Activated CD8-positive, alpha-beta memory T cell treated with anti-CD3 and anti-CD28 coated beads for 4 hours (primary cell): ENCODE data around the gene ESRRB.

ENCODE experiments used
- DNase-seq, 2 donors: peaks; one replicate each; pipeline ENCODE4 v3.0.0-alpha.2; 2020; ENCODE audit warnings: low read depth in 2 of 2

ESRRB gene

DNA sequence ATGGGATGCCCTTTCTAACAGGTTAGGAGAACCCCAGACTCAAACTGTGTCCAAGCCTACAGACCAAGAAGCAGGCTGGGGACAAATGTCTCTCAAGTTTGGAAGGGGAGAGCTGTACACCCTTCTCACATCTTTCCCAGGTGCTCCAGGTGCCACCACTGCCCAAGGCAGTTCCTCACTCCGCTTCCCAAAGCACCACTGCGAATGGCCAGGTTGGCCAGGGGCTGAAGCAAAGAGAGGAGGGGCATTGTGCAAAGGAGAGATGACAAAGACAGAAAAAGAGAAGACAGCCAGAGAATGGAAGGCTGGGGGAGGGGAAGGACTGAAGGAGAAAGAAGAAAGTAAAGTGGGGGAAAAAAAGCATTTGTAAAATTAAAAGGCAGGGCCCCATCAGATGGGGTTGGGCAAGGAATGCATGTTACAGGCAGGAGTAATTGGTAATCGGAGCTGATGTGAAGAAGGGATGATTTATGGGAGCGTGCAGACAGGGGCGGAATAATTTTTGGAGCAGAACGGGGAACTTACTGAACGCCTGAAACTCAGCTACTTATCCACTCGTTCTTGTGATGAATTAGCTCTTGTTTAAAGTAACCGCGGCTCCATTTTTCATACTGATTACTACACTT, 165.8 kb downstream of the ESRRB start:
- DNase-seq: no peak

DNA sequence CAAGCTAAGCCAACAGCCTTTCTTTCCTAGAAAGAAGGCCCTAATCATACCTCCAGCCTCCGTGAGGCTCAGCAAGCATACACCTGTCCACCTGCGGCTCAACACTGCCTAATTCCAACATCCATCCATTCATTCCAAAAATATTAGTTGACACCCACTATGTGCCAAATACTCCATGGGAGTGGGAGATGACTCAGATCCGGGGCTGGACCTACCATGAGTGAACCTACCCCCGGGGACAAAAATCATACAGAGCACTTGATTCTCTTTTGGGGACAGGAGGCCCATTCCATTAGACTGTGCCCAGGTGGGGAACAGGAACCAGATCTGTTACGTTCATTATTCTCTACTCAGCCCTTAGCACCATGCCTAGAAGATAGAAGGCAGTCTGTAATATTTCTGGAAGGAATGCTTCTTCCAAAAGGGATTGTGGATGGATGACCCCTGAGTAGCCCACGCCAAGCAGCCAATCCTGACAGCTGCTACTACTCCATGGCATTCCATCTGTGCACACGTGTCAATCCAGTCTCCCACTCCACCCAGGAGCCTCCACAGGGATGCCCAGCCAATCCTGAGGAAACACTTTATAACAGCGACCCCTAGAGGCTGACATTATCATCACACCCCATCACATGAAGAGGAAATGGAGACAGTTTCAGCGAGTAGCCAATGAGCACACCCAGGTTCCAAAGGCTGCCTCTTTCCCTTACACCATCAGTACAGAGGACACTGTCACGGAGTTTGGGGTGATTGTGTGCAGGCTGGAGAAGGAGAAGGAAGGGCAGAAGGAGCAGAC, 170.7 kb downstream of the ESRRB start:
- DNase-seq: no peak

DNA sequence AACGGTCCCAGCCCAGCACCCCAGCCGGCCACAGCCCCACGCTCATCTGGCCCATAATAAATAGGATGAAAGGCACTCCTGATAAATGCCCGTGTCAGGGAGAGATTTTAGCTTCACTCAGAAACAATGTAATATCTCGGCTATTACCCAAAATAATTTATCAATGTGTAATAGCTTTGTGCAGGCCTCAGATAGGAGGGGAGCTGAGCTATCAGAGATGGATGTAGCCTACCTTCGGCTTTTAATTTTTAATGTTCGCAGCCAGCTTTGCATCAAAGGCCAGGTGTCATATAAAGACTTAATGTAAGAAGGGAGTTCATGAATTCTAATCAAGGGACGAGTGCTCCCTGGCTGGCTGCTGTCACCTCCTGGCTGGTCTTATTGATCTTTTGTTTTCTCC, 171.9 kb downstream of the ESRRB start:
- DNase-seq: no peak

DNA sequence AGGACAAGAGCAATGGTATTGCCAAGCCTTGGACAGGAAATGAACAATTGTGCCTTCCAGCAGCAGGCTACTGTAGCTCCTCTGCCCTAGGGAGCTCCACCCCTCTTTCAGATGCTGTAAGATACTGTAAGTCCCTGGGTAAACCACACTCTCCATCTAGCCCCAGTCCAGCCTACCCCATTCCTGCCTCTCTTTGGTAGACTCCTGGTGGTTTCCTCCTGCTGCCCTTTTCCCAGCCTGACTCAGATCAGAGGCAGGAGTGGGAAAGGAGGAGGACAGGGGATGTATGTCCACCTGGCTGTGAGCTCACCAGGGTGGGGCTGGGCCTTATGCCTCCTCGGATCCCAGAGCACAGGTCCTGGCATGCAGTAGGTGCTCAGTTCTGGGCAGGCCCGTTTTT, 174.6 kb downstream of the ESRRB start:
- DNase-seq: no peak

DNA sequence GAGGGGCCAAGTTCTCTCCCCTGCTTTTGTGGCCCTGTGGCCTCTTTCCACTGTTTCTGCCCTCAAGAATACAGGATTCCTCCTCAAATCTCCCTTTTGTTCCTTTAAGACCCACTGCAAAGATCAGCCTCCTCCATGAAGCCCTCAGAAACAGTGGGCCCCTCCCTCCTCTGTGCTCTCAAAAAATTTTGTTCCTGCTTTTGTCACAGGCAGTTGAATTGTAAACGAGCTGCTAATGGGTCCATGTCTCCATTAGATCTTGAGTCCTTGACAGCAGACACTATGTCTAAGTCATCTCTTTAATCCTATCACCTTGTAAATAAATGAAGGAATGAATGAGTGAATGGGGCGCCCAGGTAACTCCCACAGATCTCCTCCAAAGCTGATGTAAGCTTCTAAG, 175.2 kb downstream of the ESRRB start:
- DNase-seq: no peak
